ENCODE measurements around the gene ROPN1B. TPM values are rescaled to one million over a fixed set of nuclear protein-coding genes. Genes with fewer than 3 reads are reported as not detected.

The ROPN1B gene
- total RNA-seq, 1 experiment from 2014 or later = 2.2 TPM

DNA sequence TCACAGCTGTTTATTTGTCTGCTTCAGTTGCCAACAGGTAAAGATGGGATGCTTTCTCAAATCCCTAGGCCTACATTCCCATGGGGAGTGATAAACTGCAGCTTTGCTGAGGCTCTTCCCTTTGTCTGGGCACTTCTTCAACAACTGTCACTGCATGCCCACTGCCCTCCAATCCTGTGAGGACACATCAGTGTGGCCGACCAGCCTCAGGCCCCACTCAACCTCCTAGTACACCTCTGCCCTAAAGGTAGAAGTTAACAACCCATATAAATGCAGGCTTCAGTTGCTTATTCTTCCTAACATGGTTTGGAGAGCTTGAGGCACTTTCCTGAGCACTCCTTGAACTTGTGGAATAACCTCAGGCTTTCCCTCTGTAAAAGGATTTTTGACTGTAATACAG is 49.6 kb downstream of the ROPN1B start:
- CTCF ChIA-PET = no interaction called here
- intact Hi-C loops (cut with micrococcal nuclease) = no loop called here
- Histone ChIP-seq H3K79me2 (ENCODE audit: insufficient read depth, low read length) (no peaks in the 10 kb centered on the region), H3K9me2 (ENCODE audit: insufficient read depth) (no peaks in the 10 kb centered on the region), H3K27me3 (ENCODE audit: insufficient read depth, low read length) (no peaks in the 10 kb centered on the region), H4K20me1 (ENCODE audit: insufficient read depth) (no peaks in the 10 kb centered on the region), H3K4me1 (ENCODE audit: control insufficient read depth in 1 of 2, insufficient read depth in 2 of 2, low read length in 2 of 2) (no peaks in the 10 kb centered on the region), H3K4me3 (replicated peaks in 1 of 2; ENCODE audit: low read depth in 1 of 2, low read length in 2 of 2) (no peak overlapping the region), H3K9ac (ENCODE audit: low read length) (no peak overlapping the region), H2AFZ (ENCODE audit: low read depth, low read length, poor library complexity, severe bottlenecking) (no peak overlapping the region), H3K27ac (ENCODE audit: low read depth, low read length) (no peak overlapping the region), H3K9me3 (ENCODE audit: control insufficient read depth in 1 of 2, insufficient read depth in 1 of 2, low read depth in 1 of 2, low read length in 2 of 2) (no peaks in the 10 kb centered on the region), H3K36me3 (ENCODE audit: control insufficient read depth in 1 of 2, insufficient read depth in 2 of 2, low read length in 2 of 2) (no peaks in the 10 kb centered on the region), H3K4me2 (ENCODE audit: low read length) (no peak overlapping the region)
- no TSS peak for BruUV-seq (replicated peaks)
- DNase-seq (ENCODE audit: low read depth, low spot score) (no peak), ATAC-seq (no peak)
- POLR2A ChIA-PET = no interaction called here
- RAD21 ChIA-PET (ENCODE audit: low non-redundant PET in 1 of 2, low total read pairs in 2 of 2, uncharacterized antibody in 2 of 2, unreplicated experiment in 2 of 2) = no interaction called here
- TF ChIP-seq POLR2A (IDR thresholded peaks at IDR 0.05; ENCODE audit: borderline replicate concordance, extremely low read depth, insufficient read depth, insufficient read length) (no peak), EGR1 (IDR thresholded peaks at IDR 0.05; ENCODE audit: low read depth) (no peak), TCF7L2 (IDR thresholded peaks at IDR 0.05; ENCODE audit: borderline replicate concordance, extremely low read depth, insufficient read depth, insufficient read length) (no peak), ZNF274 (IDR thresholded peaks at IDR 0.05; ENCODE audit: low read depth, low read length) (no peak), JUND (IDR thresholded peaks at IDR 0.05) (no peak), RAD21 (IDR thresholded peaks at IDR 0.05; ENCODE audit: low read depth) (no peak), CBX3 (IDR thresholded peaks at IDR 0.05; ENCODE audit: low read depth) (no peak), CEBPB (IDR thresholded peaks at IDR 0.05; ENCODE audit: low read depth) (no peak), ZFX (IDR thresholded peaks at IDR 0.05) (no peak), SP1 (IDR thresholded peaks at IDR 0.05; ENCODE audit: low read depth) (no peak), SRF (IDR thresholded peaks at IDR 0.05; ENCODE audit: low read depth) (no peak)
- TF ChIP-seq, protein P1, sequence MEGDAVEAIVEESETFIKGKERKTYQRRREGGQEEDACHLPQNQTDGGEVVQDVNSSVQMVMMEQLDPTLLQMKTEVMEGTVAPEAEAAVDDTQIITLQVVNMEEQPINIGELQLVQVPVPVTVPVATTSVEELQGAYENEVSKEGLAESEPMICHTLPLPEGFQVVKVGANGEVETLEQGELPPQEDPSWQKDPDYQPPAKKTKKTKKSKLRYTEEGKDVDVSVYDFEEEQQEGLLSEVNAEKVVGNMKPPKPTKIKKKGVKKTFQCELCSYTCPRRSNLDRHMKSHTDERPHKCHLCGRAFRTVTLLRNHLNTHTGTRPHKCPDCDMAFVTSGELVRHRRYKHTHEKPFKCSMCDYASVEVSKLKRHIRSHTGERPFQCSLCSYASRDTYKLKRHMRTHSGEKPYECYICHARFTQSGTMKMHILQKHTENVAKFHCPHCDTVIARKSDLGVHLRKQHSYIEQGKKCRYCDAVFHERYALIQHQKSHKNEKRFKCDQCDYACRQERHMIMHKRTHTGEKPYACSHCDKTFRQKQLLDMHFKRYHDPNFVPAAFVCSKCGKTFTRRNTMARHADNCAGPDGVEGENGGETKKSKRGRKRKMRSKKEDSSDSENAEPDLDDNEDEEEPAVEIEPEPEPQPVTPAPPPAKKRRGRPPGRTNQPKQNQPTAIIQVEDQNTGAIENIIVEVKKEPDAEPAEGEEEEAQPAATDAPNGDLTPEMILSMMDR (IDR thresholded peaks at IDR 0.05 in 2 of 3, conservative IDR thresholded peaks at IDR 0.05 in 1 of 3; ENCODE audit: borderline replicate concordance in 1 of 3, insufficient read depth in 1 of 3, low read depth in 2 of 3, low read length in 2 of 3) = no peak
- TF ChIP-seq, protein P2, sequence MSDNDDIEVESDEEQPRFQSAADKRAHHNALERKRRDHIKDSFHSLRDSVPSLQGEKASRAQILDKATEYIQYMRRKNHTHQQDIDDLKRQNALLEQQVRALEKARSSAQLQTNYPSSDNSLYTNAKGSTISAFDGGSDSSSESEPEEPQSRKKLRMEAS (IDR thresholded peaks at IDR 0.05) = no peak
- TF ChIP-seq, protein P3, sequence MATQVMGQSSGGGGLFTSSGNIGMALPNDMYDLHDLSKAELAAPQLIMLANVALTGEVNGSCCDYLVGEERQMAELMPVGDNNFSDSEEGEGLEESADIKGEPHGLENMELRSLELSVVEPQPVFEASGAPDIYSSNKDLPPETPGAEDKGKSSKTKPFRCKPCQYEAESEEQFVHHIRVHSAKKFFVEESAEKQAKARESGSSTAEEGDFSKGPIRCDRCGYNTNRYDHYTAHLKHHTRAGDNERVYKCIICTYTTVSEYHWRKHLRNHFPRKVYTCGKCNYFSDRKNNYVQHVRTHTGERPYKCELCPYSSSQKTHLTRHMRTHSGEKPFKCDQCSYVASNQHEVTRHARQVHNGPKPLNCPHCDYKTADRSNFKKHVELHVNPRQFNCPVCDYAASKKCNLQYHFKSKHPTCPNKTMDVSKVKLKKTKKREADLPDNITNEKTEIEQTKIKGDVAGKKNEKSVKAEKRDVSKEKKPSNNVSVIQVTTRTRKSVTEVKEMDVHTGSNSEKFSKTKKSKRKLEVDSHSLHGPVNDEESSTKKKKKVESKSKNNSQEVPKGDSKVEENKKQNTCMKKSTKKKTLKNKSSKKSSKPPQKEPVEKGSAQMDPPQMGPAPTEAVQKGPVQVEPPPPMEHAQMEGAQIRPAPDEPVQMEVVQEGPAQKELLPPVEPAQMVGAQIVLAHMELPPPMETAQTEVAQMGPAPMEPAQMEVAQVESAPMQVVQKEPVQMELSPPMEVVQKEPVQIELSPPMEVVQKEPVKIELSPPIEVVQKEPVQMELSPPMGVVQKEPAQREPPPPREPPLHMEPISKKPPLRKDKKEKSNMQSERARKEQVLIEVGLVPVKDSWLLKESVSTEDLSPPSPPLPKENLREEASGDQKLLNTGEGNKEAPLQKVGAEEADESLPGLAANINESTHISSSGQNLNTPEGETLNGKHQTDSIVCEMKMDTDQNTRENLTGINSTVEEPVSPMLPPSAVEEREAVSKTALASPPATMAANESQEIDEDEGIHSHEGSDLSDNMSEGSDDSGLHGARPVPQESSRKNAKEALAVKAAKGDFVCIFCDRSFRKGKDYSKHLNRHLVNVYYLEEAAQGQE (IDR thresholded peaks at IDR 0.05; ENCODE audit: low read depth) = no peak
